Neural progenitor cell (in vitro differentiated cells): Measurements from ENCODE around the gene RGS7.

Experiments used
- CTCF ChIP-seq: fragments of 200-600 bp; sonication (generic); IDR thresholded peaks from 2 replicates; pipeline ENCODE4 v1.5.1; 2017; ENCODE audit warnings: antibody characterized with exemption, mild to moderate bottlenecking
- EZH2 ChIP-seq: fragments of 200-600 bp; sonication (generic); IDR thresholded peaks from 2 replicates; pipeline ENCODE4 v1.6.1; 2017; ENCODE audit warnings: antibody characterized with exemption, mild to moderate bottlenecking, moderate library complexity
- EZH2phosphoT487 ChIP-seq: fragments of 200-600 bp; sonication (generic); IDR thresholded peaks from 2 replicates; pipeline ENCODE4 v1.6.1; 2017; ENCODE audit warnings: antibody characterized with exemption

DNA sequence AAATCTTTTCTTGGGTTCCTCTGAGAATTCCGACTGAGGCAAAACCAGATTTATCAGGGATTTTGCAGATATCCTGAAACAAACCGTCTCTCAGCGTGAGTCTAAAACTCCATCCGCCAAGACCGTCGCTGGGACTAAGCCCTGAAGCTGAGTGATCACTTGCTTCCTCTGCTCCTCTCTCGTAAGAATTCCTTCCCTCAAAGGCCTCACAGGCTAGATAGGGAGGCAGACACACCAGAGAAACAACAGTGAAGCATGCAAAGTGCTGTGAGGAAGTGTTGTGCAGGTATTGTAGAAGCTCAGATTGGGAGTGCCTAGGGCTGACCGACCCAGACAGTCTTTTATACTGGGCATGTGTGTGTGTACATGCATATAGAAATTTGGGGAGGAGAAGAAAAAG is 119.1 kb downstream of the RGS7 start:
- TF ChIP-seq CTCF: no peak
- no peak for TF ChIP-seq EZH2phosphoT487
- TF ChIP-seq EZH2: no peak
